ENCODE measurements around the gene PARP12. TPM values are rescaled to one million over a fixed set of nuclear protein-coding genes. Genes with fewer than 3 reads are reported as not detected.

PARP12 gene
- total RNA-seq, 1 donor from 2014 or later: 15.2 TPM

- ATAC-seq: no peak
These were observed 28.3 kb downstream of the PARP12 start for GRCh38 chr7:140034421-140034820.

- ATAC-seq: peak; percentile 81
These were observed 28.9 kb downstream of the PARP12 start for GRCh38 chr7:140033779-140034363.

GRCh38 chr7:140033036-140033435 is 29.7 kb downstream of the PARP12 start:
- ATAC-seq: peak; percentile 14

- no peak for ATAC-seq
These were observed 31.4 kb downstream of the PARP12 start for GRCh38 chr7:140031364-140031763.

GRCh38 chr7:140029072-140029471 is 33.7 kb downstream of the PARP12 start:
- ATAC-seq: no peak

- ATAC-seq: no peak
These were observed 34.4 kb downstream of the PARP12 start for GRCh38 chr7:140028311-140028710.

- no peak for ATAC-seq
These were observed 34.9 kb downstream of the PARP12 start for GRCh38 chr7:140027858-140028257.

GRCh38 chr7:140026935-140027334 is 35.8 kb downstream of the PARP12 start:
- ATAC-seq: no peak

GRCh38 chr7:140025814-140026433 is 36.8 kb downstream of the PARP12 start:
- ATAC-seq: no peak

GRCh38 chr7:140025241-140025640 is 37.5 kb downstream of the PARP12 start:
- ATAC-seq: no peak

GRCh38 chr7:140024585-140024984 is 38.2 kb downstream of the PARP12 start:
- ATAC-seq: no peak

- no peak for ATAC-seq
These were observed 39.0 kb downstream of the PARP12 start for GRCh38 chr7:140023728-140024127.

GRCh38 chr7:140022582-140023211 is 40.1 kb downstream of the PARP12 start:
- no peak for ATAC-seq

GRCh38 chr7:140021603-140022002 is 41.1 kb downstream of the PARP12 start:
- no peak for ATAC-seq

- ATAC-seq: no peak
These were observed 43.1 kb downstream of the PARP12 start for GRCh38 chr7:140019606-140020005.

- no peak for ATAC-seq
These were observed 43.6 kb downstream of the PARP12 start for GRCh38 chr7:140019172-140019571.

- no peak for ATAC-seq
These were observed 44.4 kb downstream of the PARP12 start for GRCh38 chr7:140018125-140019043.

GRCh38 chr7:140017543-140017942 is 45.2 kb downstream of the PARP12 start:
- ATAC-seq: peak; percentile 10

- ATAC-seq: no peak
These were observed 45.7 kb downstream of the PARP12 start for GRCh38 chr7:140017034-140017433.

GRCh38 chr7:140016540-140016939 is 46.2 kb downstream of the PARP12 start:
- no peak for ATAC-seq

- no peak for ATAC-seq
These were observed 47.2 kb downstream of the PARP12 start for GRCh38 chr7:140015471-140015970.

GRCh38 chr7:140014123-140014522 is 48.6 kb downstream of the PARP12 start:
- ATAC-seq: no peak

- ATAC-seq: no peak
These were observed 49.1 kb downstream of the PARP12 start for GRCh38 chr7:140013676-140014075.
